Left lung (tissue), 10 donors: Measurements from ENCODE around the gene ATP6V0C. TPM values are rescaled to one million over a fixed set of nuclear protein-coding genes. Genes with fewer than 3 reads are reported as not detected.

Source experiments
- ATAC-seq: fragments of 200-7000 bp; cut with Tn5 transposase; one replicate; pipeline ENCODE4 v1.9.1; 2020; ENCODE audit warnings: moderate library complexity
- DNase-seq, 4 donors: peaks; one replicate each; pipeline ENCODE4 v3.0.0-alpha.2; 2013 to 2020
- H3K27ac ChIP-seq, 2 donors: fragments of 200-600 bp; sonication (generic) in 1 of 2; one replicate each; pipeline versions ENCODE4 v1.5.0 to v1.8.0; 2020 to 2021
- H3K27me3 ChIP-seq, 2 donors: fragments of 200-600 bp; sonication (generic) in 1 of 2; one replicate each; pipeline versions ENCODE4 v1.5.0 to v1.8.0; 2020 to 2021
- H3K36me3 ChIP-seq, 2 donors: fragments of 200-600 bp; sonication (generic) in 1 of 2; one replicate each; pipeline versions ENCODE4 v1.5.0 to v1.8.0; 2020 to 2021
- H3K4me1 ChIP-seq, 2 donors: fragments of 200-600 bp; one replicate each; pipeline ENCODE4 v1.8.0; 2021
- H3K4me3 ChIP-seq, 2 donors: fragments of 200-600 bp; sonication (generic) in 1 of 2; one replicate each; pipeline versions ENCODE4 v1.5.0 to v1.8.0; 2020 to 2021; ENCODE audit warnings: mild to moderate bottlenecking in 1 of 2
- H3K9me3 ChIP-seq, 2 donors: fragments of 200-600 bp; sonication (generic) in 1 of 2; one replicate each; pipeline versions ENCODE4 v1.5.0 to v1.8.0; 2020 to 2021
- intact Hi-C, 2 donors: fragments of 100-400 bp; cut with DNase I; formaldehyde crosslinking; loops; one replicate each; pipeline versions ENCODE4 v1.11.2 to v1.14.2; 2022
- polyA plus RNA-seq, 6 donors: library from polyadenylated mRNA; unstranded; fragments of 120-200 nt; gene quantifications; one replicate each; pipeline ENCODE4 v1.2.1, GENCODE V29; 2013; ENCODE audit not compliant: insufficient read length in 6 of 6
- total RNA-seq, 2 donors: library from RNA; stranded (reverse); fragmentation: NEBNext Ultra II Directional; extraction: Animal tissue kit (Norgen Biotek cat#: 25700); gene quantifications; one replicate each; pipeline ENCODE4 v1.2.1, GENCODE V29; 2021
- TF ChIP-seq, protein P1 (sequence below), 2 donors: fragments of 200-600 bp; sonication (generic) in 1 of 2; IDR thresholded peaks; one replicate each; pipeline versions ENCODE4 v1.5.0 to v1.8.0; 2021; ENCODE audit warnings: antibody characterized with exemption in 2 of 2
- donor health status: DM: no; HTN: yes; CAD: no.
- donor health status: DM: no; HTN: no; CAD: no.

Gene ATP6V0C
- total and polyA plus RNA-seq, 8 donors: 76.6 to 333 (median 102) TPM

DNA sequence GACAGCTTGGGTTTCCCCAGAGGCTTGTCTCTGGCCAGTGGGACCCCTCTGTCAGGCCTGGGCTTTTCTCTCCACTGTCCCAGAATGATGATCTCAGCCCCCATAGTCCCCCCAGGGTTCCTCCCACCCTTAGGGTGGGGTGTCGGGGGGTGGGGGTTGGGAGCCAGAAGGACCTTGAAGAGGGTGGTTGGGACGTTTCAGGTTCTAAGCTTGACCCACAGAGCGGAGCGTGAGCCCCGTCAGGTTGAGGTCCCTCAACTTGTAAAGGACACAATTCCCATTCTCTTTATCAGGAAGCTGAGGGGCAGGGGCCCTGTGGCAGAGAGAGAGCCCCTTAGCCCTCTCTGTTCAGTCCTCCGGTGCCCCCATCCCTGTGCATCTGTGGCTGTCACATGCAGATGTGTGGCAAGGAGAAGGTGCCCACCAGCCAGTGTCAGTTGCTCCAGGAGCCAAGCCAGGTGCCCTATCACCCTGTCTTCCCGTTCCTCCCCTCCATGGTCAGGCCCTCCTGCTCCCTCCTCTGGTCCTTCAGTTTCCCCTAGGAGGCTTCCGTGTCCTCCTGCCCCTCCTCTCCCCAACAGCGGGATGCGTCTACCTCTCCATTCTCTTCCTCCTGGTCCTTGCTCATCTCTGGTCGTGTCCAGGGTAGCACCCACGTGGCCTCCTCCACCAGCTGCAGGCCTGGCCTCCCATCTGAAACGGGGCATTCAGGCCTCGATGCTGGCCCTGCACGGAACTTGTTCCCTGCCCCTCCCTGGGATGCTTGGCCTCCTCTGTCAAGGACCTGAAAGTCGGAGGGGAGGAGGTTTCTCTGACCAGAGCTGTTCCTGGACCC, 44.1 kb upstream of the ATP6V0C start:
- Histone ChIP-seq H3K27ac (no peak overlapping the region), H3K4me3 (no peak overlapping the region), H3K36me3 (no peaks in the 10 kb centered on the region), H3K9me3 (no peaks in the 10 kb centered on the region), H3K27me3 (peaks cover 0 to 82% of the 10 kb centered on the region in 2 donors), H3K4me1 (peaks cover 20 to 65% of the 10 kb centered on the region in 2 donors)
- ATAC-seq (no peak), DNase-seq (no peak)
- TF ChIP-seq, protein P1, sequence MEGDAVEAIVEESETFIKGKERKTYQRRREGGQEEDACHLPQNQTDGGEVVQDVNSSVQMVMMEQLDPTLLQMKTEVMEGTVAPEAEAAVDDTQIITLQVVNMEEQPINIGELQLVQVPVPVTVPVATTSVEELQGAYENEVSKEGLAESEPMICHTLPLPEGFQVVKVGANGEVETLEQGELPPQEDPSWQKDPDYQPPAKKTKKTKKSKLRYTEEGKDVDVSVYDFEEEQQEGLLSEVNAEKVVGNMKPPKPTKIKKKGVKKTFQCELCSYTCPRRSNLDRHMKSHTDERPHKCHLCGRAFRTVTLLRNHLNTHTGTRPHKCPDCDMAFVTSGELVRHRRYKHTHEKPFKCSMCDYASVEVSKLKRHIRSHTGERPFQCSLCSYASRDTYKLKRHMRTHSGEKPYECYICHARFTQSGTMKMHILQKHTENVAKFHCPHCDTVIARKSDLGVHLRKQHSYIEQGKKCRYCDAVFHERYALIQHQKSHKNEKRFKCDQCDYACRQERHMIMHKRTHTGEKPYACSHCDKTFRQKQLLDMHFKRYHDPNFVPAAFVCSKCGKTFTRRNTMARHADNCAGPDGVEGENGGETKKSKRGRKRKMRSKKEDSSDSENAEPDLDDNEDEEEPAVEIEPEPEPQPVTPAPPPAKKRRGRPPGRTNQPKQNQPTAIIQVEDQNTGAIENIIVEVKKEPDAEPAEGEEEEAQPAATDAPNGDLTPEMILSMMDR (IDR thresholded peaks at IDR 0.05): no peak
- intact Hi-C loops: no loop called here

DNA sequence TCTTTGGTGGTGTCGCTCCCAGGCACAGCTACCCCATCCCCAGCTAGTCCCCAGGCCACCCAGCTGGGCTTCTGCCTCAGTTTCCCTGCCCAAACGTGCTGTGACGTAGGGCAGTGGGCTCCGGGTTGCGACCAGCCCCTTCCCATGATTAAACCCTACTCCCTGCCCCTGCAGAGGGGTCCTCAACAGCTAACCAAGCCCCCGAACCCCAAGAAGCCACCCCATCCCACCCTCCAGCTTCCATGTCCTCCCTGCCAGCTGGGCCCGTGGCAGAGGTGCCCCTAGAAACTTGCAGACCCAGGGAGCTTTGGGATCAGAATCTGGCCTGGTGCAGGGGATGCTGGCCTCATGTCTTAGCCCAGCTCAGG, 43.5 kb upstream of the ATP6V0C start:
- H3K4me1 ChIP-seq: peaks cover 20 to 65% of the 10 kb centered on the region in 2 donors

DNA sequence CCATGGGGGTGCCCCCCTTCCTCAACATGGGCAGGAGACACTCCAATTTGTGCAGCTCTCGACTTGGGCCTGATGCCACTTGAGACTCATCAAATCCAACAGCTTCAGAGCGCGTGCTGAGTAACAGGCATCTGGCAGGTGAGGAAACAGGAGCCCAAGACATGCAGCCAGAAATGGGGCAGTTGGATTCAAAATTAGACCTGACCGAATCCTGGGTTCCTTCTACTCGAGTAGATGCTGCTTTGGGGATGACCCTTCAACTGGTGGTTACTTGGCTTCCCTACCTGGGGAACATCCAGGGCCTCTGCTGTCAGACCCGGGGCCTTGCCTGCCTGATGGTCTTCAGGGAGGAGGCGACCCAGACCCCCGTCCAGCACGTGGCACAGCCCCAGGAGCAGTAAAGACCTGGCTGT, 43.1 kb upstream of the ATP6V0C start:
- no peak overlapping the region for H3K27ac ChIP-seq
- intact Hi-C loops: no loop called here
- DNase-seq: no peak
- peaks cover 21 to 69% of the 10 kb centered on the region in 2 donors for H3K4me1 ChIP-seq
- ATAC-seq: no peak
- no peaks in the 10 kb centered on the region for H3K36me3 ChIP-seq
- no peak overlapping the region for H3K4me3 ChIP-seq
- peaks cover 0 to 82% of the 10 kb centered on the region in 2 donors for H3K27me3 ChIP-seq
- H3K9me3 ChIP-seq: no peaks in the 10 kb centered on the region
- TF ChIP-seq, protein P1 (IDR thresholded peaks at IDR 0.05): no peak

More for the DNA sequence above, 43.5 kb upstream of the ATP6V0C start:
- H3K4me3 ChIP-seq: no peak overlapping the region
- DNase-seq (no peak), ATAC-seq (no peak)
- H3K9me3 ChIP-seq: no peaks in the 10 kb centered on the region
- TF ChIP-seq, protein P1 (IDR thresholded peaks at IDR 0.05): no peak
- intact Hi-C loops: no loop called here
- peaks cover 0 to 82% of the 10 kb centered on the region in 2 donors for H3K27me3 ChIP-seq
- H3K27ac ChIP-seq: no peak overlapping the region
- no peaks in the 10 kb centered on the region for H3K36me3 ChIP-seq

DNA sequence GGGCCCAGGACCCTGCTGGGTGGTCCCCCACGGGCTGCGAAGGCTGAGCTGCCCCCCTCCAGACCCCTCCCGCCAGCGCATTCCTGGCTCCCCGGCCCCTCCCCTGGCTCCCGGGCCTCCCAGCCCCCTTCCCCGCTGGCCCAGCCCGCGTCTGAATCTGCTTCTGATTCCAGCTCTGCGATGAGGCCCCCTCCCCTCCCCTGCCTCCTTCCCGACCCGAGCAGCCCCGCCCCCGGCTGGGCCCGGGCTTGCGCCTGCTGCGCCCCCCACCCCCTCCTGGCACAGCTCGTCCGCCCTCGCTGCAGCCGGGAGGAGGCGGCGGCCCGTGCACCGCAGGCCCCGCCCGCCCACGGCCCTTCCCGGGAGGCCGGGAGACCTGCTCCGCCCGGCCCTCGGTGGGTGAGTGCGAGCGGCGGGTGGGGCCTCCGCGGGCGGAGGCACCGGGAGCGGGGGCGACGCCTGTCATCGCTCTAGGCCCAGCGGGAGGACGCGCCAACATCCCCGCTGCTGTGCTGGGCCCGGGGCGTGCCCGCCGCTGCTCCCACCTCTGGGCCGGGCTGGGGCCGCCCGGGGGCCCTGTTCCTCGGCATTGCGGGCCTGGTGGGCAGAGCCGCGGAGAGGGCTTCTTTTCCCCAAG, 42.6 kb upstream of the ATP6V0C start, which contains the start of gene NTN3:
TSS of gene NTN3 (plus strand) at position 282 of the 637 bp plus-strand sequence. CDS start 405 bp downstream, outside the sequence.
- peak in 1 of 4 donors; percentile 89 for DNase-seq
- peak; percentile 5 for ATAC-seq
- intact Hi-C loops: no loop called here
- TF ChIP-seq, protein P1 (IDR thresholded peaks at IDR 0.05): no peak
- peaks cover 0 to 82% of the 10 kb centered on the region in 2 donors for H3K27me3 ChIP-seq
- H3K27ac ChIP-seq: no peak within 1 kb of the TSS
- H3K36me3 ChIP-seq: no peaks in the 10 kb centered on the region
- H3K9me3 ChIP-seq: no peaks in the 10 kb centered on the region
- H3K4me1 ChIP-seq: peaks cover 26 to 74% of the 10 kb centered on the region in 2 donors
- H3K4me3 ChIP-seq: peak within 1 kb of the TSS in 1 of 2 donors; percentile 1
